GM18502 (cell line): ENCODE data around the gene GALNT11.
"Not testable (repeated sequence)": the region's sequence is repeated elsewhere in the genome, so short reads cannot be mapped to it uniquely, and the experiment has no call there.

Experiments used
- ATAC-seq: cut with Tn5 transposase; IDR thresholded peaks from one replicate; pipeline ENCODE4 v1.9.1; 2021; ENCODE audit warnings: mild to moderate bottlenecking; ENCODE audit not compliant: unreplicated experiment, poor library complexity

The GALNT11 gene

GRCh38 chr7:152025937-152026890 lies 740 bp downstream of the GALNT11 start:
- ATAC-seq = no peak

- not testable (repeated sequence) for ATAC-seq
Measured at GRCh38 chr7:152027491-152028365, 2.3 kb downstream of the GALNT11 start.

GRCh38 chr7:152030059-152030458 lies 4.6 kb downstream of the GALNT11 start:
- not testable (repeated sequence) for ATAC-seq

- ATAC-seq = not testable (repeated sequence)
Measured at GRCh38 chr7:152030639-152031038, 5.2 kb downstream of the GALNT11 start.

GRCh38 chr7:152035817-152036216 lies 10.3 kb downstream of the GALNT11 start:
- no peak for ATAC-seq

GRCh38 chr7:152038410-152038809 lies 12.9 kb downstream of the GALNT11 start:
- not testable (repeated sequence) for ATAC-seq

GRCh38 chr7:152043086-152043485 lies 17.6 kb downstream of the GALNT11 start:
- ATAC-seq = not testable (repeated sequence)

- not testable (repeated sequence) for ATAC-seq
Measured at GRCh38 chr7:152044909-152045308, 19.4 kb downstream of the GALNT11 start.

GRCh38 chr7:152046531-152046930 lies 21.1 kb downstream of the GALNT11 start:
- ATAC-seq = no peak

GRCh38 chr7:152048051-152048450 lies 22.6 kb downstream of the GALNT11 start:
- no peak for ATAC-seq

GRCh38 chr7:152050547-152050971 lies 25.1 kb downstream of the GALNT11 start:
- ATAC-seq = no peak

GRCh38 chr7:152051968-152052367 lies 26.5 kb downstream of the GALNT11 start:
- no peak for ATAC-seq

- no peak for ATAC-seq
Measured at GRCh38 chr7:152052771-152053170, 27.3 kb downstream of the GALNT11 start.

GRCh38 chr7:152054367-152055230 lies 29.1 kb downstream of the GALNT11 start:
- ATAC-seq = no peak

- ATAC-seq = no peak
Measured at GRCh38 chr7:152056621-152057274, 31.3 kb downstream of the GALNT11 start.

GRCh38 chr7:152059311-152059710 lies 33.8 kb downstream of the GALNT11 start:
- ATAC-seq = no peak

GRCh38 chr7:152061086-152061485 lies 35.6 kb downstream of the GALNT11 start:
- ATAC-seq = not testable (repeated sequence)

GRCh38 chr7:152063192-152063591 lies 37.7 kb downstream of the GALNT11 start:
- ATAC-seq = not testable (repeated sequence)

- not testable (repeated sequence) for ATAC-seq
Measured at GRCh38 chr7:152063821-152064220, 38.3 kb downstream of the GALNT11 start.
